ENCODE data around the gene ITIH4.

ITIH4 gene

GRCh38 chr3:52851348-52851747, 20.9 kb upstream of the ITIH4 start:
- H3K4me3 ChIP-seq (replicated peaks; ENCODE audit: low read depth, low read length): no peak overlapping the region
- TF ChIP-seq, protein P1, sequence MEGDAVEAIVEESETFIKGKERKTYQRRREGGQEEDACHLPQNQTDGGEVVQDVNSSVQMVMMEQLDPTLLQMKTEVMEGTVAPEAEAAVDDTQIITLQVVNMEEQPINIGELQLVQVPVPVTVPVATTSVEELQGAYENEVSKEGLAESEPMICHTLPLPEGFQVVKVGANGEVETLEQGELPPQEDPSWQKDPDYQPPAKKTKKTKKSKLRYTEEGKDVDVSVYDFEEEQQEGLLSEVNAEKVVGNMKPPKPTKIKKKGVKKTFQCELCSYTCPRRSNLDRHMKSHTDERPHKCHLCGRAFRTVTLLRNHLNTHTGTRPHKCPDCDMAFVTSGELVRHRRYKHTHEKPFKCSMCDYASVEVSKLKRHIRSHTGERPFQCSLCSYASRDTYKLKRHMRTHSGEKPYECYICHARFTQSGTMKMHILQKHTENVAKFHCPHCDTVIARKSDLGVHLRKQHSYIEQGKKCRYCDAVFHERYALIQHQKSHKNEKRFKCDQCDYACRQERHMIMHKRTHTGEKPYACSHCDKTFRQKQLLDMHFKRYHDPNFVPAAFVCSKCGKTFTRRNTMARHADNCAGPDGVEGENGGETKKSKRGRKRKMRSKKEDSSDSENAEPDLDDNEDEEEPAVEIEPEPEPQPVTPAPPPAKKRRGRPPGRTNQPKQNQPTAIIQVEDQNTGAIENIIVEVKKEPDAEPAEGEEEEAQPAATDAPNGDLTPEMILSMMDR (IDR thresholded peaks at IDR 0.05; ENCODE audit: low read length, missing control alignments): peak; percentile 49
- DNase-seq (ENCODE audit: low read depth): peak; percentile 56

- TF ChIP-seq, protein P1 (IDR thresholded peaks at IDR 0.05; ENCODE audit: low read length, missing control alignments): no peak
- no peak for DNase-seq (ENCODE audit: low read depth)
- no peak overlapping the region for H3K4me3 ChIP-seq (replicated peaks; ENCODE audit: low read depth, low read length)
Measured at GRCh38 chr3:52849656-52850055, 19.2 kb upstream of the ITIH4 start.

DNA sequence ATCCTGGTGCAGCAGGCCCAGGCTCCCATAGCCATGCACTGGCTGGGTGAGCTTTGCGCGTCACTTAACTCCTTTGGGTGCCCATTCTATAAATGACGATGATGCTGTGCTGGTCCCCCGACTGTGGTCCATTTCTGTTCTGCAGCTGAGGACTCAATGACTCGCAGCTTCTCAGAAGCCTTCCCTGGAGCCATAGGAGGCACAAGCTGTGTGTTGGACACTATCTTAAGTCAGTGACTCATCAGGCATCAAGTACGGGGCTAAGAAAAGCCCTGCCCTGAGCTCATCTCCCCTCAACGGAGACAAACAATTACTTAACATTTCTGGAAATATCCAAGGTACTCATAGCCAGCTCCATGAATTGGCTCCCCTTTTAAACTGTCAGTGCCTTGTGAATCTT, 18.1 kb upstream of the ITIH4 start:
- TF ChIP-seq, protein P1 (IDR thresholded peaks at IDR 0.05; ENCODE audit: low read length, missing control alignments): no peak
- no peak overlapping the region for H3K4me3 ChIP-seq (replicated peaks; ENCODE audit: low read depth, low read length)
- DNase-seq (ENCODE audit: low read depth): peak; percentile 63

DNA sequence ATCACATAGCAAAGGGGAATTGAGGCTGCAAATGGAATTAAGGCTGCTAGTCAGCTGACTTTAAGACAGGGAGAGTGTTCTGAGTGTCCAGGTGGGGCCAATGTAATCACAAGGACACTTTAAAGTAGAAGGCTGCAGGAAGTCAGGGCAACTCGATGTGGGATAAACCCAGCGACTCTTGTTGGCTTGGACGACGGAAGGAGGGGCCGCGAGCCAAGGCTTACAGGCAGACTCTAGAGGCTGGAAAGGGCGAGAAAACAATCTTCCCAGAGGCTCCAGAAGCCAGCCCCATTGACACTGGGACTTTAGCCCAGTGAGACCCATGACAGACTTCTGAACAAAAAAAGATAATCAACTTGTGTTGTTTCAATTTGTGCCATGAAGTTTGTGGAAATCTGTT, 17.3 kb upstream of the ITIH4 start:
- no peak for DNase-seq (ENCODE audit: low read depth)
- TF ChIP-seq, protein P1 (IDR thresholded peaks at IDR 0.05; ENCODE audit: low read length, missing control alignments): no peak
- no peak overlapping the region for H3K4me3 ChIP-seq (replicated peaks; ENCODE audit: low read depth, low read length)

DNA sequence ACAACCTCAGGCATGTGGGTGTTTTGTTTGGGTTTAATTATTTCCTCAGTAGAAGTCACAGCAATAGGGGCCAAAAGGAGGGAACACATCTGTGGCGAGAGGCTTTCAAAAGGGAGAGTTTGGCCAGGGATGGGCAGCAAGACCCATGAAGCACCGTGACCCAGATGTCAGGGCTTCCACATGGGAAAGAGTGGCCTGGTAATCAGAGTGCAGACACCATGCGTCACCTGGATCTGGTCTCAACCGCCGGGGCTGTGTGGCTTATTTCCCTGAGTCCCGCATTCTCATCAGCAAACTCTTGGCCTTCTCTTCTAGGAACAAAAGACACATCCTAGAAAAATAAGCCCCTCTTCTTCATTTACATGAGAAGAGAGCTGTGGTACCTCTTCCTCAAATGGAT, 16.8 kb upstream of the ITIH4 start:
- TF ChIP-seq, protein P1 (IDR thresholded peaks at IDR 0.05; ENCODE audit: low read length, missing control alignments): no peak
- no peak for DNase-seq (ENCODE audit: low read depth)
- H3K4me3 ChIP-seq (replicated peaks; ENCODE audit: low read depth, low read length): no peak overlapping the region

DNA sequence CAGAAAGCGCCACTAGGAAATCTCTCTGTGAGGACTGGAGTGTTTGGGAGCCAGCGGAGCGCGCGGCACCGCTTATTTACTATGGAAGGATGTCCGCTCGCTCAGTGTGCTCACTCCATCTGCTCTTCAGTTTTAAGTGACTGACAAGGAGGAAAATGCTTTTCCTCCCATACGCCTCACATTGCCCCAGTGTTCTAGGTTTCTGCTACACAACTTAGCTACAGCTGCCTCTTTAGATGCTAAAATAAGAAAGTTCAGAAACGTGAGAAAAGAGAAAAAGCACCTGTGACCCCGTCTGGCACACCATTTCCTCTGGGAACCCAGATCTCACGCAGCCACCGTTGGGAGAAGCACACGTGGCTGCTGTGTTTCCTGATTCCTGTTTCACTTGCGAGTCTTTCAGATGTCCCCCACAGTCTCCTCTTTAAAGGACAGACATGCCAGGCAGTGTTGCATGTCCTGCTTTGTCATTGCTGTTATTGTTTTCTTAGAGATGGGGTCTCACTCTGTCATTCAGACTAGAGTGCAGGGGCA, 16.0 kb upstream of the ITIH4 start:
- H3K4me3 ChIP-seq (replicated peaks; ENCODE audit: low read depth, low read length): no peak overlapping the region
- TF ChIP-seq, protein P1 (IDR thresholded peaks at IDR 0.05; ENCODE audit: low read length, missing control alignments): no peak
- no peak for DNase-seq (ENCODE audit: low read depth)

GRCh38 chr3:52845691-52846431, 15.4 kb upstream of the ITIH4 start:
- no peak overlapping the region for H3K4me3 ChIP-seq (replicated peaks; ENCODE audit: low read depth, low read length)
- TF ChIP-seq, protein P1 (IDR thresholded peaks at IDR 0.05; ENCODE audit: low read length, missing control alignments): peak; percentile 35
- no peak for DNase-seq (ENCODE audit: low read depth)

Measured in fibroblast of pulmonary artery (primary cell).